IMR-90 (cell line): Measurements from ENCODE around the gene IER5. TPM values are rescaled to one million over a fixed set of nuclear protein-coding genes. Genes with fewer than 3 reads are reported as not detected.

ENCODE experiments used
- ATAC-seq: fragments of 200-7000 bp; cut with Tn5 transposase; 2 replicates; pipeline ENCODE4 v1.9.1; 2020; ENCODE audit warnings: low read depth, mild to moderate bottlenecking, moderate library complexity
- BruUV-seq: library from RNA; stranded (reverse); fragments of 400-500 nt; replicated peaks from 2 replicates; lab custom pipeline; 2021; lab: Mats Ljungman, UMichigan
- CTCF ChIA-PET: fragments of 300-600 bp; formaldehyde crosslinking; extraction: SDS; loops from one replicate; lab custom pipeline; 2021; ENCODE audit warnings: antibody characterized with exemption; lab: Yijun Ruan, JAX
- POLR2A ChIA-PET: fragments of 300-600 bp; sonication (Branson Sonifier 250); formaldehyde crosslinking; loops from one replicate; lab custom pipeline; 2022; ENCODE audit warnings: antibody characterized with exemption; ENCODE audit not compliant: unreplicated experiment; lab: Charles Lee
- DNase-seq: peaks from one replicate; pipeline ENCODE4 v3.0.0; 2013
- H2AFZ ChIP-seq: replicated peaks from 2 replicates; pipeline ENCODE3; 2013; ENCODE audit warnings: low read length, mild to moderate bottlenecking; ENCODE audit not compliant: poor library complexity
- H2AK5ac ChIP-seq: 2 replicates; pipeline ENCODE4 v1.6.1; 2013; ENCODE audit warnings: low read depth, low read length, inconsistent platforms
- H2AK9ac ChIP-seq: replicated peaks from 2 replicates; pipeline ENCODE3; 2013; ENCODE audit warnings: mild to moderate bottlenecking, low read depth, low read length, moderate library complexity; ENCODE audit not compliant: poor library complexity
- H2BK120ac ChIP-seq: 2 replicates; pipeline ENCODE4 v1.6.1; 2013; ENCODE audit warnings: low read depth, low read length, inconsistent platforms
- H2BK15ac ChIP-seq: 3 replicates; pipeline ENCODE4 v1.6.1; 2013; ENCODE audit warnings: low read depth, low read length, inconsistent platforms
- H2BK20ac ChIP-seq: 2 replicates; pipeline ENCODE4 v1.6.1; 2013; ENCODE audit warnings: low read depth, mild to moderate bottlenecking, inconsistent platforms, low read length, moderate library complexity
- H2BK5ac ChIP-seq: 2 replicates; pipeline ENCODE4 v1.6.1; 2013; ENCODE audit warnings: mild to moderate bottlenecking, low read depth, low read length, inconsistent platforms; ENCODE audit not compliant: poor library complexity, severe bottlenecking
- H3K14ac ChIP-seq: replicated peaks from 2 replicates; pipeline ENCODE4 v1.6.1; 2013; ENCODE audit warnings: low read depth, low read length, inconsistent platforms
- H3K18ac ChIP-seq: 2 replicates; pipeline ENCODE4 v1.6.1; 2013; ENCODE audit warnings: low read depth, low read length, control low read depth
- H3K23ac ChIP-seq: 2 replicates; pipeline ENCODE4 v1.6.1; 2013; ENCODE audit warnings: low read depth, low read length, inconsistent platforms
- H3K27ac ChIP-seq: 2 replicates; pipeline ENCODE4 v1.5.1; 2013; ENCODE audit warnings: mild to moderate bottlenecking, control low read depth, low read length; ENCODE audit not compliant: insufficient read depth
- H3K27me3 ChIP-seq: 2 replicates; pipeline ENCODE4 v1.6.1; 2013; ENCODE audit warnings: low read length; ENCODE audit not compliant: control insufficient read depth, insufficient read depth
- H3K36me3 ChIP-seq: 2 replicates; pipeline ENCODE4 v1.6.1; 2013; ENCODE audit warnings: low read length, mixed read lengths; ENCODE audit not compliant: control insufficient read depth, insufficient read depth
- H3K4ac ChIP-seq: 2 replicates; pipeline ENCODE4 v1.6.1; 2013; ENCODE audit warnings: low read depth, low read length, inconsistent platforms
- H3K4me1 ChIP-seq: 2 replicates; pipeline ENCODE4 v1.6.1; 2013; ENCODE audit warnings: low read length, mixed read lengths; ENCODE audit not compliant: control insufficient read depth, insufficient read depth
- H3K4me2 ChIP-seq: 2 replicates; pipeline ENCODE4 v1.6.1; 2013; ENCODE audit warnings: low read depth, mild to moderate bottlenecking, control low read depth, low read length, moderate library complexity
- H3K4me3 ChIP-seq: 2 replicates; pipeline ENCODE4 v1.5.1; 2013; ENCODE audit warnings: low read depth, mild to moderate bottlenecking, control low read depth, low read length, moderate library complexity; ENCODE audit not compliant: insufficient read depth
- H3K56ac ChIP-seq: 2 replicates; pipeline ENCODE4 v1.6.1; 2013; ENCODE audit warnings: low read length, inconsistent platforms; ENCODE audit not compliant: insufficient read depth; ENCODE audit errors: extremely low read depth
- H3K79me1 ChIP-seq, 2 experiments: 2 replicates each; pipeline ENCODE4 v1.6.1; 2013; ENCODE audit warnings: low read length in 2 of 2, inconsistent platforms in 1 of 2, low read depth in 1 of 2
- H3K9ac ChIP-seq: 2 replicates; pipeline ENCODE4 v1.6.1; 2013; ENCODE audit warnings: low read depth, low read length, control low read depth
- H3K9me1 ChIP-seq: 2 replicates; pipeline ENCODE4 v1.6.1; 2013; ENCODE audit warnings: low read length, inconsistent platforms; ENCODE audit not compliant: insufficient read depth
- H3K9me3 ChIP-seq: 2 replicates; pipeline ENCODE4 v1.6.1; 2013; ENCODE audit warnings: low read length; ENCODE audit not compliant: control insufficient read depth, insufficient read depth
- H4K20me1 ChIP-seq: 2 replicates; pipeline ENCODE4 v1.6.1; 2013; ENCODE audit warnings: low read length, inconsistent platforms; ENCODE audit not compliant: insufficient read depth
- H4K5ac ChIP-seq: 2 replicates; pipeline ENCODE4 v1.6.1; 2013; ENCODE audit warnings: mild to moderate bottlenecking, low read depth, low read length, control low read depth
- H4K8ac ChIP-seq, 2 experiments: 2 replicates each; pipeline ENCODE4 v1.6.1; 2013; ENCODE audit warnings: low read depth in 2 of 2, low read length in 2 of 2, control low read depth in 1 of 2, inconsistent platforms in 1 of 2
- H4K91ac ChIP-seq: 2 replicates; pipeline ENCODE4 v1.6.1; 2013; ENCODE audit warnings: low read depth, low read length, inconsistent platforms; ENCODE audit not compliant: insufficient read depth
- CEBPB ChIP-seq: IDR thresholded peaks from 2 replicates; pipeline ENCODE4 v1.6.1; 2012; ENCODE audit warnings: low read depth, low read length, improper control_type of control experiment
- CHD1 ChIP-seq: IDR thresholded peaks from 2 replicates; pipeline ENCODE4 v1.6.1; 2012; ENCODE audit warnings: low read depth, low read length, improper control_type of control experiment
- CTCF ChIP-seq: conservative IDR thresholded peaks from 2 replicates; pipeline ENCODE4 v1.5.1; 2012; ENCODE audit warnings: mild to moderate bottlenecking, low read depth, low read length, improper control_type of control experiment
- ELK1 ChIP-seq: fragments of 150-350 bp; IDR thresholded peaks from 2 replicates; pipeline ENCODE4 v1.6.1; 2016; ENCODE audit warnings: low read depth, mild to moderate bottlenecking, low read length, moderate library complexity, borderline replicate concordance
- FOS ChIP-seq: fragments of 150-350 bp; IDR thresholded peaks from 2 replicates; pipeline ENCODE4 v1.6.1; 2016; ENCODE audit warnings: low read depth, low read length
- MAFK ChIP-seq: IDR thresholded peaks from 2 replicates; pipeline ENCODE4 v1.6.1; 2012; ENCODE audit warnings: low read depth, low read length, improper control_type of control experiment
- MXI1 ChIP-seq: IDR thresholded peaks from 2 replicates; pipeline ENCODE4 v1.6.1; 2012; ENCODE audit warnings: low read depth, mild to moderate bottlenecking, low read length, moderate library complexity, borderline replicate concordance
- NFE2L2 ChIP-seq: fragments of 150-350 bp; IDR thresholded peaks from 2 replicates; pipeline ENCODE4 v1.6.1; 2016; ENCODE audit warnings: low read depth, mild to moderate bottlenecking, low read length
- POLR2A ChIP-seq: IDR thresholded peaks from 2 replicates; pipeline ENCODE4 v1.6.1; 2012; ENCODE audit warnings: mild to moderate bottlenecking, low read depth, low read length
- RAD21 ChIP-seq: IDR thresholded peaks from 2 replicates; pipeline ENCODE4 v1.6.1; 2012; ENCODE audit warnings: low read length, improper control_type of control experiment
- RCOR1 ChIP-seq: IDR thresholded peaks from 2 replicates; pipeline ENCODE4 v1.6.1; 2012; ENCODE audit warnings: mild to moderate bottlenecking, low read length, improper control_type of control experiment; ENCODE audit not compliant: insufficient replicate concordance
- RFX5 ChIP-seq: IDR thresholded peaks from 2 replicates; pipeline ENCODE4 v1.8.0; 2012; ENCODE audit warnings: low read depth, mild to moderate bottlenecking, low read length, moderate library complexity
- SMC3 ChIP-seq: fragments of 150-350 bp; IDR thresholded peaks from 2 replicates; pipeline ENCODE4 v1.6.1; 2016; ENCODE audit warnings: low read depth, mild to moderate bottlenecking, antibody characterized with exemption, low read length, moderate library complexity
- USF2 ChIP-seq: fragments of 150-350 bp; IDR thresholded peaks from 2 replicates; pipeline ENCODE4 v1.6.1; 2017; ENCODE audit warnings: mild to moderate bottlenecking, antibody characterized with exemption, low read length, low read depth
- WGBS, 2 experiments: methylation state at CpG; one replicate each; pipeline versions ENCODE4 v1.1.5 to v1.1.7; 2013; ENCODE audit warnings: missing lambda C conversion rate in 2 of 2; ENCODE audit not compliant: insufficient read length in 1 of 2; ENCODE audit errors: extremely low coverage in 2 of 2; 5-methylcytosine and 5-hydroxymethylcytosine counted together
- dilution Hi-C: fragments of 300-500 bp; cut with HindIII; formaldehyde crosslinking; loops from one replicate; pipeline ENCODE4 v1.14.3; 2018; ENCODE audit warnings: low sequenced_read_pairs; ENCODE audit not compliant: unreplicated experiment
- in situ Hi-C: fragments of 300-500 bp; cut with MboI; formaldehyde crosslinking; loops from 3 replicates; pipeline ENCODE4 v1.14.3; 2019; ENCODE audit warnings: low sequenced_read_pairs, inconsistent platforms, mixed read lengths
- intact Hi-C: fragments of 100-400 bp; cut with micrococcal nuclease; formaldehyde crosslinking; loops from 2 replicates; pipeline ENCODE4 v1.10.0; 2022
- polyA plus RNA-seq, 3 experiments: library from polyadenylated mRNA; depleted of rRNA; stranded (reverse); fragments of >200 nt; gene quantifications; 2 replicates each; pipeline ENCODE4 v1.2.3, GENCODE V29; 2012; ENCODE audit warnings: low replicate concordance in 1 of 3
- total RNA-seq: library from RNA; depleted of rRNA; stranded (reverse); fragments of >200 nt; gene quantifications from 2 replicates; pipeline ENCODE4 v1.2.3, GENCODE V29; 2012

The IER5 gene
- total and polyA plus RNA-seq, 2 of the 4 experiments (the other 2 are of a cell fraction) = 15.8 to 27.1 TPM

GRCh38 chr1:181087400-181087901, 1.0 kb upstream of the IER5 start:
- H2BK5ac ChIP-seq = peak overlapping the region; percentile 89
- DNase-seq (no peak), ATAC-seq (no peak)
- WGBS, 2 experiments = 94% methylated on average over 2 of the region's 8 CpGs; no CpG with 5 or more reads in 1 of the 2 experiments
- H3K79me1 ChIP-seq = peaks cover 3 to 20% of the 10 kb centered on the region in 2 experiments
- H2AK9ac ChIP-seq = peak overlapping the region; percentile 83
- BruUV-seq = no TSS peak
- peak overlapping the region; percentile 11; the same call in 1 of the 2 replicates for H4K5ac ChIP-seq
- POLR2A ChIA-PET = no interaction called here
- H3K27me3 ChIP-seq = no peaks in the 10 kb centered on the region
- dilution Hi-C loops = no loop called here
- H3K4ac ChIP-seq = peak overlapping the region; percentile 85
- peak overlapping the region; percentile 64 for H3K27ac ChIP-seq
- in situ Hi-C loops = loop anchor here (10.0 kb wide), 1 partner anchor 573 kb away; no protein-coding TSS in a partner anchor
- peak overlapping the region; percentile 71 for H2BK15ac ChIP-seq
- peak overlapping the region; percentile 32; the same call in 1 of the 2 replicates for H3K56ac ChIP-seq
- peak overlapping the region; percentile 34; the same call in 1 of the 2 replicates for H3K9ac ChIP-seq
- peak overlapping the region; percentile 87 for H2AK5ac ChIP-seq
- no peak overlapping the region for H3K4me3 ChIP-seq
- H3K18ac ChIP-seq = peak overlapping the region; percentile 17; the same call in 1 of the 2 replicates
- peak overlapping the region; percentile 90 for H3K14ac ChIP-seq
- peaks cover 3% of the 10 kb centered on the region; the same call in 1 of the 2 replicates for H3K36me3 ChIP-seq
- H4K20me1 ChIP-seq = peaks cover 39% of the 10 kb centered on the region
- peak overlapping the region; percentile 41 to 79; a peak in 2 of 4 replicates for H4K8ac ChIP-seq
- peak overlapping the region; percentile 91 for H3K23ac ChIP-seq
- H3K9me1 ChIP-seq = peaks cover 13% of the 10 kb centered on the region
- peak overlapping the region; percentile 91 for H2BK120ac ChIP-seq
- peak overlapping the region; percentile 87; the same call in 1 of the 2 replicates for H3K4me2 ChIP-seq
- H2AFZ ChIP-seq = no peak overlapping the region
- CTCF ChIA-PET = interaction anchor here (2.1 kb wide), 1 partner anchor 55 kb away, joined by 12 read pairs; no protein-coding TSS in a partner anchor
- no peaks in the 10 kb centered on the region for H3K9me3 ChIP-seq
- intact Hi-C loops = no loop called here
- H3K4me1 ChIP-seq = peaks cover 3% of the 10 kb centered on the region
- H2BK20ac ChIP-seq = peak overlapping the region; percentile 93
- TF ChIP-seq ELK1 (no peak), CEBPB (no peak), MXI1 (no peak), NFE2L2 (no peak), CHD1 (no peak), SMC3 (no peak), POLR2A (no peak), RCOR1 (no peak), FOS (no peak), RFX5 (no peak), MAFK (no peak), RAD21 (no peak), USF2 (no peak), CTCF (no peak)
- peak overlapping the region; percentile 78 for H4K91ac ChIP-seq
